Measurements from ENCODE around the gene TAOK2. TPM values are rescaled to one million over a fixed set of nuclear protein-coding genes. Genes with fewer than 3 reads are reported as not detected.

The TAOK2 gene
- total and polyA plus RNA-seq, 2 of the 13 experiments (the other 11 are each of a cell fraction or from before 2014, with no cell fraction given) = 17.4 to 43.2 TPM

DNA sequence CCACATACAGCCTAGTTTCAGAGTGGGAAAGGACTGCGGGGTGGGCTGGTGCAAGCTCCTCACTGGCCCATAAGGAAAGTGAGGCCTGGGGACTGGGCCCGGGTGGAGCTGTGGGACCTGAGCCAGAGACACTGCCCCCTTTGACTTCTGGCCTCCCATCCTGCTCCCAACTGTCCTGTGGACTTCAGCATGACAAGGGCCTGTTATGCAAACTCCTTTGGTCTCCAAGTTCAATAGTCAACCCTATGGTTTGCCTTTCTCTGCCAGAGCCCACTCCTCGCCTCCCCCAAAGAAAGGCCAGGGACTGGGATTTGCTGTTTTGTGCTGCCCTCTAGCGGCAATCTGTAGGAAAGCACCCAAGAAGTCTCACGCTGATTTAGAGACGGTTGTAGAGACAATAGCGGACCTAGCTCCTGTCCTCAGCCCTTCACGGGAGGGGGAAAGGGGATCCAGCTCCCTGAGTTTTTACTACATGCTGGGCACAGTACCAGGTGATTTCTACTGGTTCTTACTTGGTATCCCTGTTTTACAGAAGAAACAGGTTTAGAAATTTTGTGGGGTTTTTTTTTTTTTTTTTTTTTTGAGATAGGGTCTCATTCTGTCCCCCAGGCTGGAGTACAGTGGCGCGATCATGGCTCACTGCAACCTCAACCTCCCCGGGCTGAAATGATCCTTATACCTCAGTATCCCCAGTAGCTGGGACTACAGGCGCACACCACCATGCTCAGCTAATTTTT, 58.6 kb downstream of the TAOK2 start (continued):
- TF ChIP-seq, protein P1, sequence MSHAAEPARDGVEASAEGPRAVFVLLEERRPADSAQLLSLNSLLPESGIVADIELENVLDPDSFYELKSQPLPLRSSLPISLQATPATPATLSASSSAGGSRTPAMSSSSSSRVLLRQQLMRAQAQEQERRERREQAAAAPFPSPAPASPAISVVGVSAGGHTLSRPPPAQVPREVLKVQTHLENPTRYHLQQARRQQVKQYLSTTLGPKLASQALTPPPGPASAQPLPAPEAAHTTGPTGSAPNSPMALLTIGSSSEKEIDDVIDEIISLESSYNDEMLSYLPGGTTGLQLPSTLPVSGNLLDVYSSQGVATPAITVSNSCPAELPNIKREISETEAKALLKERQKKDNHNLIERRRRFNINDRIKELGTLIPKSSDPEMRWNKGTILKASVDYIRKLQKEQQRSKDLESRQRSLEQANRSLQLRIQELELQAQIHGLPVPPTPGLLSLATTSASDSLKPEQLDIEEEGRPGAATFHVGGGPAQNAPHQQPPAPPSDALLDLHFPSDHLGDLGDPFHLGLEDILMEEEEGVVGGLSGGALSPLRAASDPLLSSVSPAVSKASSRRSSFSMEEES (CRISPR knock-in tag; IDR thresholded peaks at IDR 0.05) = 0 out of 2 replicates have a peak, but pooled peaks have one; percentile 45
- TF ChIP-seq DNMT1 (CRISPR knock-in tag; IDR thresholded peaks at IDR 0.05) (no peak), ZNF264 (CRISPR knock-in tag; IDR thresholded peaks at IDR 0.05) (no peak), CBX5 (CRISPR knock-in tag; IDR thresholded peaks at IDR 0.05; ENCODE audit: borderline replicate concordance) (0 out of 2 replicates have a peak, but pooled peaks have one; percentile 29), SOX6 (IDR thresholded peaks at IDR 0.05) (no peak), SOX6 (CRISPR knock-in tag; IDR thresholded peaks at IDR 0.05) (peak; percentile 51; the same call in 1 of the 2 replicates), BHLHE40 (IDR thresholded peaks at IDR 0.05; ENCODE audit: low read length) (no peak), ZNF124 (CRISPR knock-in tag; IDR thresholded peaks at IDR 0.05) (peak; percentile 68; the same call in 1 of the 2 replicates), ZFY (CRISPR knock-in tag; IDR thresholded peaks at IDR 0.05) (no peak), FOXK1 (CRISPR knock-in tag; IDR thresholded peaks at IDR 0.05; ENCODE audit: borderline replicate concordance, low read depth) (no peak), SOX13 (IDR thresholded peaks at IDR 0.05) (no peak), SOX13 (CRISPR knock-in tag; conservative IDR thresholded peaks at IDR 0.05 in 1 of 2, IDR thresholded peaks at IDR 0.05 in 1 of 2) (0 out of 4 replicates have a peak, but pooled peaks of 1 of the 2 experiments have one; percentile 10), ATAD3A (CRISPR knock-in tag; IDR thresholded peaks at IDR 0.05) (no peak), NR2F1 (CRISPR knock-in tag; IDR thresholded peaks at IDR 0.05) (no peak), KDM3A (CRISPR knock-in tag; IDR thresholded peaks at IDR 0.05; ENCODE audit: low read depth) (peak; percentile 48; the same call in 1 of the 2 replicates), PLRG1 (conservative IDR thresholded peaks at IDR 0.05) (no peak), DMAP1 (CRISPR knock-in tag; IDR thresholded peaks at IDR 0.05) (peak; percentile 38; the same call in 1 of the 2 replicates), SMYD3 (CRISPR knock-in tag; IDR thresholded peaks at IDR 0.05) (0 out of 2 replicates have a peak, but pooled peaks have one; percentile 35), KDM5B (CRISPR knock-in tag; IDR thresholded peaks at IDR 0.05; ENCODE audit: borderline replicate concordance) (no peak), ZNF205 (CRISPR knock-in tag; IDR thresholded peaks at IDR 0.05) (0 out of 2 replicates have a peak, but pooled peaks have one; percentile 32), REXO4 (CRISPR knock-in tag; IDR thresholded peaks at IDR 0.05; ENCODE audit: borderline replicate concordance) (no peak), TBX2 (CRISPR knock-in tag; IDR thresholded peaks at IDR 0.05; ENCODE audit: borderline replicate concordance) (no peak)
- TF ChIP-seq, protein P2, sequence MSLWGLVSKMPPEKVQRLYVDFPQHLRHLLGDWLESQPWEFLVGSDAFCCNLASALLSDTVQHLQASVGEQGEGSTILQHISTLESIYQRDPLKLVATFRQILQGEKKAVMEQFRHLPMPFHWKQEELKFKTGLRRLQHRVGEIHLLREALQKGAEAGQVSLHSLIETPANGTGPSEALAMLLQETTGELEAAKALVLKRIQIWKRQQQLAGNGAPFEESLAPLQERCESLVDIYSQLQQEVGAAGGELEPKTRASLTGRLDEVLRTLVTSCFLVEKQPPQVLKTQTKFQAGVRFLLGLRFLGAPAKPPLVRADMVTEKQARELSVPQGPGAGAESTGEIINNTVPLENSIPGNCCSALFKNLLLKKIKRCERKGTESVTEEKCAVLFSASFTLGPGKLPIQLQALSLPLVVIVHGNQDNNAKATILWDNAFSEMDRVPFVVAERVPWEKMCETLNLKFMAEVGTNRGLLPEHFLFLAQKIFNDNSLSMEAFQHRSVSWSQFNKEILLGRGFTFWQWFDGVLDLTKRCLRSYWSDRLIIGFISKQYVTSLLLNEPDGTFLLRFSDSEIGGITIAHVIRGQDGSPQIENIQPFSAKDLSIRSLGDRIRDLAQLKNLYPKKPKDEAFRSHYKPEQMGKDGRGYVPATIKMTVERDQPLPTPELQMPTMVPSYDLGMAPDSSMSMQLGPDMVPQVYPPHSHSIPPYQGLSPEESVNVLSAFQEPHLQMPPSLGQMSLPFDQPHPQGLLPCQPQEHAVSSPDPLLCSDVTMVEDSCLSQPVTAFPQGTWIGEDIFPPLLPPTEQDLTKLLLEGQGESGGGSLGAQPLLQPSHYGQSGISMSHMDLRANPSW (CRISPR knock-in tag; IDR thresholded peaks at IDR 0.05; ENCODE audit: borderline replicate concordance) = no peak
- TF ChIP-seq, protein P3, sequence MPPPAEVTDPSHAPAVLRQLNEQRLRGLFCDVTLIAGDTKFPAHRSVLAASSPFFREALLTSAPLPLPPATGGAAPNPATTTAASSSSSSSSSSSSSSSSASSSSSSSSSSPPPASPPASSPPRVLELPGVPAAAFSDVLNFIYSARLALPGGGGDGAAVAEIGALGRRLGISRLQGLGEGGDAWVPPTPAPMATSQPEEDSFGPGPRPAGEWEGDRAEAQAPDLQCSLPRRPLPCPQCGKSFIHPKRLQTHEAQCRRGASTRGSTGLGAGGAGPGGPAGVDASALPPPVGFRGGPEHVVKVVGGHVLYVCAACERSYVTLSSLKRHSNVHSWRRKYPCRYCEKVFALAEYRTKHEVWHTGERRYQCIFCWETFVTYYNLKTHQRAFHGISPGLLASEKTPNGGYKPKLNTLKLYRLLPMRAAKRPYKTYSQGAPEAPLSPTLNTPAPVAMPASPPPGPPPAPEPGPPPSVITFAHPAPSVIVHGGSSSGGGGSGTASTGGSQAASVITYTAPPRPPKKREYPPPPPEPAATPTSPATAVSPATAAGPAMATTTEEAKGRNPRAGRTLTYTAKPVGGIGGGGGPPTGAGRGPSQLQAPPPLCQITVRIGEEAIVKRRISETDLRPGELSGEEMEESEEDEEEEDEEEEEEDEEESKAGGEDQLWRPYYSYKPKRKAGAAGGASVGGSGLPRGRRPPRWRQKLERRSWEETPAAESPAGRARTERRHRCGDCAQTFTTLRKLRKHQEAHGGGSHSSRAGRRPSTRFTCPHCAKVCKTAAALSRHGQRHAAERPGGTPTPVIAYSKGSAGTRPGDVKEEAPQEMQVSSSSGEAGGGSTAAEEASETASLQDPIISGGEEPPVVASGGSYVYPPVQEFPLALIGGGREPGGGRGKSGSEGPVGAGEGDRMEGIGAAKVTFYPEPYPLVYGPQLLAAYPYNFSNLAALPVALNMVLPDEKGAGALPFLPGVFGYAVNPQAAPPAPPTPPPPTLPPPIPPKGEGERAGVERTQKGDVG (CRISPR knock-in tag; IDR thresholded peaks at IDR 0.05; ENCODE audit: borderline replicate concordance) = no peak

Data from HepG2 (cell line).